Suprapubic skin (tissue), 4 donors: ENCODE results near the gene CCN5. TPM values are rescaled to one million over a fixed set of nuclear protein-coding genes. Genes with fewer than 3 reads are reported as not detected.

Experiments
- DNase-seq, 2 donors: peaks; one replicate each; pipeline ENCODE4 v3.0.0-alpha.2; 2019; ENCODE audit warnings: low spot score in 2 of 2
- H3K27ac ChIP-seq: fragments of 200-600 bp; sonication (generic); one replicate; pipeline ENCODE4 v1.5.1; 2019
- H3K27me3 ChIP-seq: fragments of 200-600 bp; sonication (generic); one replicate; pipeline ENCODE4 v1.5.1; 2019
- H3K36me3 ChIP-seq: fragments of 200-600 bp; sonication (generic); one replicate; pipeline ENCODE4 v1.5.1; 2019
- H3K4me1 ChIP-seq: fragments of 200-600 bp; sonication (generic); one replicate; pipeline ENCODE4 v1.5.1; 2019
- H3K4me3 ChIP-seq: fragments of 200-600 bp; sonication (generic); one replicate; pipeline ENCODE4 v1.5.1; 2019; ENCODE audit warnings: mild to moderate bottlenecking
- H3K9me3 ChIP-seq: fragments of 200-600 bp; sonication (generic); one replicate; pipeline ENCODE4 v1.5.1; 2019
- CTCF ChIP-seq, 2 donors: fragments of 200-600 bp in 1 of 2; fragments of 450-650 bp in 1 of 2; sonication (generic) in 1 of 2; IDR thresholded peaks; one replicate each; pipeline ENCODE4 v1.5.1; 2016 to 2019; ENCODE audit warnings: antibody characterized with exemption in 2 of 2, mild to moderate bottlenecking in 1 of 2, moderate library complexity in 1 of 2
- EP300 ChIP-seq: sonication (generic); formaldehyde crosslinking; IDR thresholded peaks from one replicate; pipeline ENCODE4 v1.6.1; 2017; ENCODE audit warnings: antibody characterized with exemption
- POLR2A ChIP-seq, 2 donors: fragments of 450-650 bp; IDR thresholded peaks; one replicate each; pipeline ENCODE4 v1.6.1; 2017; ENCODE audit warnings: antibody characterized with exemption in 2 of 2, mild to moderate bottlenecking in 2 of 2, moderate library complexity in 2 of 2
- POLR2AphosphoS5 ChIP-seq, 3 donors: sonication (generic); formaldehyde crosslinking; IDR thresholded peaks; one replicate each; pipeline ENCODE4 v1.6.1; 2017; ENCODE audit warnings: antibody characterized with exemption in 3 of 3
- WGBS: methylation state at CpG from one replicate; pipeline ENCODE4 v1.1.5; 2018; 5-methylcytosine and 5-hydroxymethylcytosine counted together
- total RNA-seq, 4 donors: library from RNA; depleted of rRNA; stranded (reverse); fragments of >200 nt; gene quantifications; one replicate each; pipeline ENCODE4 v1.1.0, GENCODE V29; 2016

CCN5 gene
- total RNA-seq, 4 donors from 2014 or later: 40.1 to 137 (median 87.9) TPM

- Histone ChIP-seq H3K27me3 (no peaks in the 10 kb centered on the region), H3K27ac (peak overlapping the region; percentile 86), H3K9me3 (no peaks in the 10 kb centered on the region), H3K36me3 (no peaks in the 10 kb centered on the region), H3K4me3 (no peak overlapping the region), H3K4me1 (peaks cover 29% of the 10 kb centered on the region)
- TF ChIP-seq EP300: no peak
- peak in 1 of 3 donors; percentile 34 for TF ChIP-seq POLR2AphosphoS5 (IDR thresholded peaks at IDR 0.05)
- WGBS: 35% methylated on average over 11 of the region's 11 CpGs
- DNase-seq: no peak
Measured at GRCh38 chr20:44720997-44721784, 6.0 kb downstream of the CCN5 start.

- Histone ChIP-seq H3K4me3 (no peak overlapping the region), H3K9me3 (no peaks in the 10 kb centered on the region), H3K36me3 (no peaks in the 10 kb centered on the region), H3K27me3 (no peaks in the 10 kb centered on the region), H3K27ac (peak overlapping the region; percentile 86), H3K4me1 (peaks cover 24% of the 10 kb centered on the region)
- DNase-seq: no peak
- WGBS: 100% methylated on average over 1 of the region's 1 CpG
- no peak for TF ChIP-seq EP300
- TF ChIP-seq POLR2AphosphoS5 (IDR thresholded peaks at IDR 0.05): no peak
Measured at GRCh38 chr20:44721785-44722054, 6.6 kb downstream of the CCN5 start.

GRCh38 chr20:44722990-44723389 is 7.8 kb downstream of the CCN5 start:
- no peak for TF ChIP-seq EP300
- no peak for TF ChIP-seq POLR2A (IDR thresholded peaks at IDR 0.05)
- TF ChIP-seq POLR2AphosphoS5 (IDR thresholded peaks at IDR 0.05): no peak
- no peak for TF ChIP-seq CTCF (IDR thresholded peaks at IDR 0.05)
- no peak overlapping the region for H3K27ac ChIP-seq
- no peaks in the 10 kb centered on the region for H3K36me3 ChIP-seq
- H3K4me1 ChIP-seq: peaks cover 21% of the 10 kb centered on the region
- DNase-seq: no peak
- 84% methylated on average over 2 of the region's 2 CpGs for WGBS
- H3K4me3 ChIP-seq: no peak overlapping the region
- no peaks in the 10 kb centered on the region for H3K9me3 ChIP-seq
- no peaks in the 10 kb centered on the region for H3K27me3 ChIP-seq

GRCh38 chr20:44723391-44723790 is 8.2 kb downstream of the CCN5 start:
- Histone ChIP-seq H3K9me3 (no peaks in the 10 kb centered on the region), H3K27me3 (no peaks in the 10 kb centered on the region), H3K36me3 (no peaks in the 10 kb centered on the region), H3K4me3 (no peak overlapping the region), H3K4me1 (peaks cover 18% of the 10 kb centered on the region), H3K27ac (no peak overlapping the region)
- no peak for DNase-seq
- TF ChIP-seq POLR2A (IDR thresholded peaks at IDR 0.05) (no peak), POLR2AphosphoS5 (IDR thresholded peaks at IDR 0.05) (no peak), CTCF (IDR thresholded peaks at IDR 0.05) (no peak), EP300 (no peak)
- WGBS: 66% methylated on average over 7 of the region's 7 CpGs

GRCh38 chr20:44723798-44724362 is 8.7 kb downstream of the CCN5 start:
- Histone ChIP-seq H3K9me3 (no peaks in the 10 kb centered on the region), H3K4me1 (peaks cover 23% of the 10 kb centered on the region), H3K27ac (no peak overlapping the region), H3K4me3 (no peak overlapping the region), H3K27me3 (no peaks in the 10 kb centered on the region), H3K36me3 (no peaks in the 10 kb centered on the region)
- TF ChIP-seq POLR2A (IDR thresholded peaks at IDR 0.05): no peak
- TF ChIP-seq POLR2AphosphoS5 (IDR thresholded peaks at IDR 0.05): no peak
- TF ChIP-seq EP300: no peak
- TF ChIP-seq CTCF (IDR thresholded peaks at IDR 0.05): no peak
- no peak for DNase-seq
- WGBS: 96% methylated on average over 9 of the region's 9 CpGs

GRCh38 chr20:44724423-44725091 is 9.4 kb downstream of the CCN5 start:
- H3K27ac ChIP-seq: no peak overlapping the region
- WGBS: 78% methylated on average over 8 of the region's 26 CpGs
- no peaks in the 10 kb centered on the region for H3K9me3 ChIP-seq
- no peak for DNase-seq
- H3K4me1 ChIP-seq: peaks cover 24% of the 10 kb centered on the region
- no peaks in the 10 kb centered on the region for H3K27me3 ChIP-seq
- H3K36me3 ChIP-seq: no peaks in the 10 kb centered on the region
- no peak overlapping the region for H3K4me3 ChIP-seq
- TF ChIP-seq POLR2A (IDR thresholded peaks at IDR 0.05) (no peak), POLR2AphosphoS5 (IDR thresholded peaks at IDR 0.05) (no peak), EP300 (no peak)
